Heart left ventricle (tissue), 13 donors: Measurements from ENCODE around the gene GHITM.

Experiments
- POLR2A ChIP-seq, 2 donors: fragments of 450-650 bp; IDR thresholded peaks; one replicate each; pipeline ENCODE4 v1.6.1; 2017; ENCODE audit warnings: antibody characterized with exemption in 2 of 2, mild to moderate bottlenecking in 2 of 2, moderate library complexity in 2 of 2
- TF ChIP-seq, protein P1 (sequence below), 12 donors: fragments of 200-600 bp; sonication (generic) in 4 of 12; IDR thresholded peaks; one replicate each; pipeline versions ENCODE4 v1.5.0 to v1.8.0; 2018 to 2022; ENCODE audit warnings: antibody characterized with exemption in 12 of 12, mild to moderate bottlenecking in 5 of 12
- donor health status: ischemic (EF 13 %, LVEDD 7.1; RV severe dilation, severe dysfunction).
- donor health status: DM: no; HTN: yes; CAD: no.
- donor health status: DM: no; HTN: no; CAD: no.
- donor health status: ischemic (EF 25% LVEDD 6.9; RV normal size, moderate dysfunction).
- donor health status: ischemic (EF 25% LVEDD 5.7; RV mildly dilated, moderate dysfunction).
- donor health status: ischemic (EF 35%, LVEDD 5.7; RV mildly dilated, moderate dysfunction).
- donor health status: nonischemic (EF 11% LVEDD 7.7; RV severe dilation, severe dysfunction).
- donor health status: DM: yes; HTN: yes; CAD: no.
- donor health status: PGD.
- donor health status: ischemic (EF 29% LVEDD 5.4; RV normal size, mild dysfunction).
- donor health status: nonischemic (EF 23%, LVEDD 6.1; RV moderate dilation, normal function).

DNA sequence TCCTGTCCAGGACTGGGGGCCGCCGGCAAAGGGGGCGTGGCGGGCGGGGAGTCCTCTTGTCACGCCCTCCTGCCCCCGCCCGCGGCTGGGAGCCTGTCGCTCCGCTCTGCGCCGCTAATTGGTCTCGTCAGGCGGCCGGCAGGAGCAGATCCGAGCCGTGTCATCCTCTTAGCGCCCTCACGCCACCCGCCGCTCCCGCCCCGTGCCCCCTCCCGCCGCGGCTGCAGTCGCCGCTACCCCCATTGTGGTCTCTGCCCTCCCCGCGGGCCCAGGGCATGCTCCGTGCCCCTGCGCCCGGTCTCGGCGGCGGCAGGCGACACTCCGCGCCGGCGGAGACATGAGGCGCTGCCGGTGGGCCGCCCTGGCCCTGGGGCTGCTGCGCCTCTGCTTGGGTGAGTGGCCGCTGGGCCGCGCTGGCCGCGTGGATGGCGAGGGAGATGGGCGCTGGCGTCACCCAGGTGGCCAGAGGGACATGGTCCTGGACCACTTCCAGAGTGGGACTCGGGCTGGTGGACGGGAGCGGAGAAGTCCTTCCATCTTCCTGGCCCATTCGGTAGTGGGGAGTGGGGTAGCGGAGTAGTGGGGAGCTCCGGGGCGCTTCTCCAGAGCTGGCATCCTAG, 55.2 kb downstream of the GHITM start, which contains the start of gene CDHR1:
- TF ChIP-seq POLR2A (IDR thresholded peaks at IDR 0.05): no peak
- TF ChIP-seq, protein P1, sequence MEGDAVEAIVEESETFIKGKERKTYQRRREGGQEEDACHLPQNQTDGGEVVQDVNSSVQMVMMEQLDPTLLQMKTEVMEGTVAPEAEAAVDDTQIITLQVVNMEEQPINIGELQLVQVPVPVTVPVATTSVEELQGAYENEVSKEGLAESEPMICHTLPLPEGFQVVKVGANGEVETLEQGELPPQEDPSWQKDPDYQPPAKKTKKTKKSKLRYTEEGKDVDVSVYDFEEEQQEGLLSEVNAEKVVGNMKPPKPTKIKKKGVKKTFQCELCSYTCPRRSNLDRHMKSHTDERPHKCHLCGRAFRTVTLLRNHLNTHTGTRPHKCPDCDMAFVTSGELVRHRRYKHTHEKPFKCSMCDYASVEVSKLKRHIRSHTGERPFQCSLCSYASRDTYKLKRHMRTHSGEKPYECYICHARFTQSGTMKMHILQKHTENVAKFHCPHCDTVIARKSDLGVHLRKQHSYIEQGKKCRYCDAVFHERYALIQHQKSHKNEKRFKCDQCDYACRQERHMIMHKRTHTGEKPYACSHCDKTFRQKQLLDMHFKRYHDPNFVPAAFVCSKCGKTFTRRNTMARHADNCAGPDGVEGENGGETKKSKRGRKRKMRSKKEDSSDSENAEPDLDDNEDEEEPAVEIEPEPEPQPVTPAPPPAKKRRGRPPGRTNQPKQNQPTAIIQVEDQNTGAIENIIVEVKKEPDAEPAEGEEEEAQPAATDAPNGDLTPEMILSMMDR (IDR thresholded peaks at IDR 0.05): no peak
